Hematopoietic multipotent progenitor cell treated with erythropoietin and hydrocortisone succinate and interleukin-3 and kit ligand, for 6 days (in vitro differentiated cells): ENCODE data around the gene ZCCHC2.
A peak's percentile ranks its signal among the peaks of the same experiment; 100 is the strongest.

Source experiments
- DNase-seq: peaks from one replicate; pipeline ENCODE4 v3.0.0-alpha.2; 2015

ZCCHC2 gene

DNA sequence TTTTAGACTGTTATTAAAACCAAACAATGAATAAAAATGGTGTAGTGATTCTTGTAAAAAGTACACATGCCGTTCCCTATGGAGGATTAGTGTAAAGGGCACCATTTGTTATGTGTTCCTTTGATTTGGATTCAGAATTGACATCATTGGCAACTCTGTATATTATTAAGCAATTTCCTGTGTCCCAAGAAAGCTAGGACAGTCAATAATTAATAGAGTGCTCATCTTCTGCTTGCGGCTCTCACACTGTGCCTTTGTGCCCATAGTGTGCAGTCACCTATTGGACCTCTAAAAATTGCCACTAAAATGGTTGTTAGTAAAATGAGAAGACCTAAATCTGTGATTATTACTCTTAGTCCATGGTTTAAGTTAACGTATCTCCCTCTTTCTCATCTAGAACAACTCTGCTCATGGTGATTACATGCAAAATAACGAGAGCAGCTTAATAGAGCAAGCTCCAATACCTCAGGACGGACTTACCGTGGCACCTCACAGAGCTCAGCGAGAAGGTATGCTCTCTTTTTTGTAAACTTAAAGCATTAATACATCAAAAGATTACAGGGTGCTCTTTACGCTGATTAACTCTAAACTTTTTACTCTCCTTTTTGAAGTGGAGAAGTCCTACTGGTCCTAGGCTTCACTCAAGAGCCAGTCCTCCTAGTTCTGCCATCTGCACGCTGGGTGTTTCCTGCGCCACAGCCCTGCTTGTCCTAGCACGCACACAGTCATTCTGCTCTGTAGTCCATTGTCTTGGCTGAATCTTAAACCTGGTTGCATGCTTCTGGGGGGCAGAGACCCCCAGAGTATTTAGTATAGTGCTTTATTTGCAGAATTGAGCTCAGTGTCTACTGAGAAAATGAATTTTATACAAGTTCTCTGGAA, 16.7 kb downstream of the ZCCHC2 start:
- DNase-seq = no peak

- DNase-seq = no peak
Measured at GRCh38 chr18:62543021-62543420, 20.2 kb downstream of the ZCCHC2 start.

GRCh38 chr18:62545098-62545497, 22.3 kb downstream of the ZCCHC2 start:
- DNase-seq = no peak

DNA sequence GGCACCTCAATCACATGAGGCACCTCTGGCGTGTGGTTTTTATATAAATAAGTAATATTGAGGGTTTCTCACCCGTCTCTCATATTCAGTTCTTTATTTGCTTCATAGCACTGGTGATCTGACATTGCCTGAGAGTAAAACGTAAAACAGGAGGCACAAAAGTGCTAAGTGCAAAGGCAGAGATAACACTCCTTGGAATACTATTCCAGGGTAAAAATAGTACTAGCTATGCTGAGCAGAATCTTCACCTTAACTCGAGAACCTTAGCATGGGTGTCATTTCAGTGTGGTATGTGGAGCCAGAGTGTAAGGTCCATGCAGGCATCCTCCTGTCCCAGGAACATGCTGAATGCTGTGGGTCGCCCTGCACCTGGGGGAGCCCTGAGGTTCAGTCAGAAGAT, 26.9 kb downstream of the ZCCHC2 start:
- no peak for DNase-seq

GRCh38 chr18:62550746-62551145, 27.9 kb downstream of the ZCCHC2 start:
- no peak for DNase-seq

- no peak for DNase-seq
Measured at GRCh38 chr18:62551972-62552513, 29.2 kb downstream of the ZCCHC2 start.

DNA sequence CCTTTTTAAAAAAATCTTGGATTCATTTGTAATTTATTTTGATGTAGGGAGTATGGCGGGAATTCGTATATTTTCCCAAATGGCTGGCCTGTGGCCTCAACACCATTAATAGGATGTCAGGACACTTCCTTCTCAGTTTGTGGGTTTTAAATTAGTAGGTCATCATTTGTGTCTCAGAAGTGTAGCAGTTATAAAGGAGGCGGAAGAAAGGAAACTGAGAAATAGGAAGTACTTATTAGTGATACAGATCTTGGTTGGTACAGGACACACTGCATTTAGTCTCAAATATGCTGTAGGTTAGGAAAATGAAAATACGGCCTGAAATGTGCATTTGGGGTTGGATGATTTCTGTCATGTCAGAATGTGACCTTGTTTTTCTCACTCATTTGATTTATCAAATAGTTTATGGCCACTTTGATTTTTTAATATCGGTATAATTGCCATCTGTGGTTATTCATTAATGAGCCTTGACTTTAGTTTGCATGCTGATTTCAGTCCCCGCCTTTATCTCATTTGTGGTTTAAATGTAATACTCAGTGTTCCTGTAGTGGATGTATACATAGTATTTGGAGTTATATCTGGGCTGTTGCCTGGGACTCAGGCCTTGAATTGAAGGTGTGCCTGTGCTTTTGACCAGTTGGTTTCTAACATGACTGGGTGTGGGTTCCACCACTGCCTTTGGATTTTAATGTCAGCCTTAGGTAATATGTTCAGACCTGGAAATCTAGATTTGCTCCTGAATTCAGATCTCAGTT, 31.4 kb downstream of the ZCCHC2 start:
- DNase-seq = peak; percentile 43

GRCh38 chr18:62555135-62555534, 32.3 kb downstream of the ZCCHC2 start:
- DNase-seq = peak; percentile 59

GRCh38 chr18:62556397-62556796, 33.6 kb downstream of the ZCCHC2 start:
- DNase-seq = no peak

DNA sequence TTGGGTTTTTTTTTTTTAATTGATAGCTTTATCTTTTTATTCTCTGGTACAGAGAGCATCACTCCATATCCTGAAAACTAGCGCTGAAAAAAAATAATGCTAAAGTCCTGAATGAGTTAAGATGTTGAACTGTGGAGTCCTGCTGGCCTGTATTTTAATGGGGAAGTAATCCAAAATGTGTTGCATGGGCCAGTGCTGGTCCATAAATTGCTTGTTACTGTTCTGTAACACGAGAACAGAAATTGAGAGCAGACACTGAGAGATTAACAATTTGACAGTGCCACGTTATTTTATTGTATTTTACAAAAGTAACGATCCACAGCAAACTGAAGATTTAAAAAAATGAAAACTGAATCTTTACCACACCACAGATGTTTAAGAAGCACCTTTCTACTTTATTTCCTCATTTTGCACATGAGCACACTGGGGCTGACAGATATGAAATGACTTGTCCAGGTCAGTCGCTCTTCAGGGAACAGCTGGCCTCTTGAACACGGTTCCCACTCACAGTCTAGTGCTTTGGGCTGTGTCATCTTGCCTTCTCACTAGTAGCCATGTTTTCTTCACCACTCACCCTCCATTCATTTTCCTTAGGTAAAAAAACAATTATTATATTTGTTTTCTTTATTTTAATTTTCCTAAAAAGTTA, 35.3 kb downstream of the ZCCHC2 start:
- DNase-seq = no peak

DNA sequence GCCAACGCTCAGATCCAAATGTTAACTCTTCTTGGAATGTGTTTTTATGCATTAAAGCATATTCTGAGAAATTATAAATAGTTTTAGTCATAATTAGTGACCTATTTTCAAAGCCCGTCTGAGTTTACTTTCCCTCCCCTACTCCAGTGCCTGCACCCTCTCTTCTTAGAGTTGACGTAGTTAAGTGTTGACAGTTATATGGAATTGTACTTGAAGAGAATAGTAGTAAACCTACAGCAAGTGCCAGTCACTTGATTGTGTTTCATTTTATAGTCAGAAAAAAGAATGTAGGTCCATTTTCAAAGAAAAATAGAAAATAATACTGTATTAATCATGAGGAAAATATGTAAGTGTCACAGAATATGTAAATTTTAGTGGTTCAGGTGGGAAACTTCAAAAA, 41.2 kb downstream of the ZCCHC2 start:
- DNase-seq = no peak

DNA sequence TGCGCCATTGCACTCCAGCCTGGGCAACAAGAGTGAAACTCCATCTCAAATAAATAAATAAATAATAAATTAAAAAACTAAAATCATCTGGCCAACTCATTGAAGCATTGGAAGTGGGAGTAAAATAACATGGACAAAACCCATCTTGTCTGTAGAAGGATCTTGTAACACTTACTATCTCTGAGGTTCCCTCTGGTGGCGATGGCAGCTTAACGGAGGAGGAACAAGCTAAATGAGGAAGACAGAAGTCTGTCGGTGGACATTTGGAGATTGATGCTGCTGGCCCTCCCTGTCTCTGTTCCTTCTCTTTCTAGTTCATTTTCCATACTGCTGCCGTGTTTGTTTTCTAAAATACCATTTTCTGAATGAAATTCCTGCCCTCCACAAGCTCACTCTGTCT, 43.4 kb downstream of the ZCCHC2 start:
- DNase-seq = peak; percentile 71

- no peak for DNase-seq
Measured at GRCh38 chr18:62566818-62567217, 44.0 kb downstream of the ZCCHC2 start.

DNA sequence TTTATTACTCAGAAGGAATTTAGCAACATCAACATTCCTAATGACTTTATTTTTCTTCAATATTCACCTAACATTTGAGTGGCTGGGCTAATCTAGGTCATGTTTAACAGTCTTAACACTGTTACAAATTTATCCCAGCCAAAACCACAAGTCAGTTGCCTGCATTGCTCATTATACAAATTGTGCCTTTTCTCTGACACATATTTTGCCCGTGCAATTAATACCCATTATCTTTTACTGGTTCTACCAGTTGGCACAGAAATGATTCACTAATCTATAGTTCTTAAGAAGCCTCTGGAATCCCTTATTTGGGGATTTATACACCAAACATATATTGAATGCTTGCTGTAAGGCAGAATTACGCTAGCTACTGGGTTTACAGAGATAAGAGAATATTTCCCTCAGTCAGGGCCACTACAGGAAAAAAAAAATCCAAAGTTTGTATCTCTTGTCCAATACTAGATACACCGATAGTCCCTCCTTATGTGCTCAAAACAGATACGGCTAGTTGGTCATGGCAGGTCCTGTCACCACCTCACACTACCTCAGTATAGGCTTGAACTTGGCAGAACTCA, 46.3 kb downstream of the ZCCHC2 start:
- DNase-seq = peak; percentile 67

- DNase-seq = no peak
Measured at GRCh38 chr18:62571037-62571436, 48.2 kb downstream of the ZCCHC2 start.

GRCh38 chr18:62571648-62572047, 48.8 kb downstream of the ZCCHC2 start:
- no peak for DNase-seq

DNA sequence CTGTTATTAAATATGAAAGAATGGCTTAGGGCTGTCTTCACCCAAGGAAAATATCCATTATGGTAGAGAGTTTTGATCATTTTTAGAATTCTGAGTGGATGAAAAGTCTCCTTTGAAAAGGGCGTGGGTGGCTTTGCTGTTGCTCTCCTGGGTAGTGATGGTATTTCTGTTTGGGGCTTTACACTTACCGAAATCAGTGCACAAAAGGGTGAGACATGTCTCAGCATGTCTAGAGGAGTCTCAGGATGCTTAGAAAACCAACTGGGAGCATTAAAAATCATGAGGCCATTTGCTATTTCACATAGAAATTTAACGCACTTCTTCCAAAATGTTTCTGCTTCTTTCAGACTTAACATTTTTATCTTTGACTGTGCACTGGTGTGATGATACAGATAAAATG, 49.6 kb downstream of the ZCCHC2 start:
- DNase-seq = no peak

DNA sequence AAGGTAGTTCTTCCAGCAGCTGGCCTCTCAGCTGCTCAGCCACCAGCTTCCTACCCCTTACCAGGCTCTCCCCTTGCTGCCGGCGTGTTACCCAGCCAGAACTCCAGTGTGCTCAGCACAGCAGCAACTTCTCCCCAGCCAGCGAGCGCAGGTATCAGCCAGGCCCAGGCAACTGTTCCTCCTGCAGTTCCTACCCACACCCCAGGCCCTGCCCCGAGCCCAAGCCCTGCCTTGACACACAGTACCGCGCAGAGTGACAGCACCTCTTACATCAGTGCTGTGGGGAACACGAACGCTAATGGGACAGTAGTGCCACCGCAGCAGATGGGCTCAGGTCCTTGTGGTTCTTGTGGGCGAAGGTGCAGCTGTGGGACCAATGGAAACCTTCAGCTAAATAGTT, 52.0 kb downstream of the ZCCHC2 start:
- no peak for DNase-seq

DNA sequence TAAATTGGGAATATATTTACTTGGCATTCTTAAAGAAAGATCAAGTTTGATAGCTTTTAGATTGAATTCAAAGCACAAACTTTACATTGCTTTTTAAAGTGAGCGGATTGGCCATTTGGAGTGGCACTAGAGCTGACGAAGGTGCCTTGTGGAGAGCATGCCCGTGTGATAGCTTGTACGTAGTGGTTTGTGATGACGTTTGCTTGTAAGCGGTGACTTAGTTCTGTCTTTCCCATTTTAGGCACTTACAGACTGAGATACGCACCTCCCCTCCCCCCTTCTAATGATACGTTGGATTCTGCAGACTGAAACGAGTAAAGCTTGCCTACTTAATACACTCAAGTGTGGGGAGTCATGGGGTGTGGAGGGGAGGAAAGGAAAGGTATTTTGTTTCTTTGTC, 53.4 kb downstream of the ZCCHC2 start:
- DNase-seq = no peak

- no peak for DNase-seq
Measured at GRCh38 chr18:62576845-62577512, 54.2 kb downstream of the ZCCHC2 start.

DNA sequence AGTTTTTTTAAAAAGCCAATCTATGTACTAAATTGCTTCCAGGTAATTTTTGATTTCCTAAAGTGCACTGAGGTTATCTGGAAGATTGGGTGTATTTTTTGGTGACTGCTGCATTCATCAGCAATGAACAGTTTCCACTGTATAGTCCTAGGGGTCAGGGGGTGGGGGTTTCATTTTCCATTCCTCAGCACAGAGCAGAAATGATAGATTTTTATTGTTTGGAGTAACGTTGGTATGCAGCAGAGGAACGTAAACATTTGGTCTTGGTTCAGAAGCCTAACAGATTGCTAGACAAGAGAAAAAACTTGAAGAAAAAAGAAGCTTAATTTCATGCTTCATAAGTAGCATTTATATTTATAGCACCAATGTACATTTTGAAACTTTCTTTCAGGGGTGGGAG, 54.9 kb downstream of the ZCCHC2 start:
- no peak for DNase-seq

DNA sequence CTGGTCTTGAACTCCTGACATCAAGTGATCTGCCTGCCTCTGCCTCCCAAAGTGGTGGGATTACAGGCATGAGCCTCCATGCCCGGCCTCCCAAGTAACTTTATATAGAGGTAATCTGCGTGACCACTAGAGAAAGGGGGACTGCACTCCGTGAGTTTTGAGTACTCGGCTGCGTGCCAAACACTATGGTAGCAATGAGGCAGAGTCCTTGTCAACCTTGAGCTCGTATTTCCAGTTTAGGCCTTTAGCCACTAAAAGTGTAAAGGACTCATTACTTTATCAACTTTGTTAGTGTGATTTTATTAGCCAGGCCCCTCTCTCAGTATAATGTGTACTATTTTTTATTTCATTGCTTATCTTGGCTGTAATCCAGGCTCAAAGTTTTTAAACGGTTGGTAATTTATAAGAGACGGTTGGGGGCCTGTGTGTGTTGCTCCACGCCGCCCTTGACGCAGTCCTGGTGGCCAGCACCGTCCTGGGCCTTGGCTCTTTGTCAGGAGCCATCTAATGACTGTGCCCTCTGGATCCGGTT, 56.2 kb downstream of the ZCCHC2 start:
- DNase-seq = no peak
